ENCODE measurements around the gene ANXA11. TPM values are rescaled to one million over a fixed set of nuclear protein-coding genes. Genes with fewer than 3 reads are reported as not detected.

The ANXA11 gene
- total RNA-seq, 2 donors from 2014 or later, result 104 to 134 TPM

GRCh38 chr10:80150172-80150571 lies 55.2 kb downstream of the ANXA11 start:
- H3K27me3 Mint-ChIP-seq (ENCODE audit: insufficient read depth), result no peaks in the 10 kb centered on the region
- no peak overlapping the region for H3K27ac Mint-ChIP-seq
- H3K9ac ChIP-seq (ENCODE audit: extremely low read depth, low read length, poor library complexity, severe bottlenecking), result no peak overlapping the region
- peaks cover 50% of the 10 kb centered on the region for H3K36me3 ChIP-seq (ENCODE audit: control insufficient read depth, insufficient read depth, low read length)
- no peak for DNase-seq
- H3K9me3 Mint-ChIP-seq, result no peaks in the 10 kb centered on the region
- H3K27me3 ChIP-seq (ENCODE audit: control insufficient read depth, insufficient read depth, low read length, poor library complexity, severe bottlenecking), result no peaks in the 10 kb centered on the region
- H3K27ac ChIP-seq (ENCODE audit: low read depth, low read length), result no peak overlapping the region
- H3K9me3 ChIP-seq (ENCODE audit: control insufficient read depth, low read length), result no peaks in the 10 kb centered on the region
- no peaks in the 10 kb centered on the region for H3K4me1 Mint-ChIP-seq
- H3K4me3 Mint-ChIP-seq, result no peak overlapping the region
- TF ChIP-seq CTCF (conservative IDR thresholded peaks at IDR 0.05), result no peak
- WGBS, 2 experiments (ENCODE audit: insufficient coverage in 1 of 2, insufficient read length in 1 of 2), result 48 to 100% methylated on average over 1 to 2 of the region's 2 CpGs
- no peaks in the 10 kb centered on the region for H3K4me1 ChIP-seq (ENCODE audit: control insufficient read depth, insufficient read depth, low read length)
- H3K36me3 Mint-ChIP-seq (ENCODE audit: low read depth), result peaks cover 22% of the 10 kb centered on the region
- no peak overlapping the region for H3K4me3 ChIP-seq (ENCODE audit: low read length)

GRCh38 chr10:80149123-80149522 lies 56.2 kb downstream of the ANXA11 start:
- 93 to 100% methylated on average over 2 of the region's 2 CpGs for WGBS, 2 experiments (ENCODE audit: insufficient coverage in 1 of 2, insufficient read length in 1 of 2)
- no peaks in the 10 kb centered on the region for H3K4me1 Mint-ChIP-seq
- H3K4me3 ChIP-seq (ENCODE audit: low read length), result no peak overlapping the region
- H3K27me3 ChIP-seq (ENCODE audit: control insufficient read depth, insufficient read depth, low read length, poor library complexity, severe bottlenecking), result no peaks in the 10 kb centered on the region
- H3K27me3 Mint-ChIP-seq (ENCODE audit: insufficient read depth), result peaks cover 6% of the 10 kb centered on the region
- no peak overlapping the region for H3K27ac Mint-ChIP-seq
- H3K36me3 Mint-ChIP-seq (ENCODE audit: low read depth), result peaks cover 13% of the 10 kb centered on the region
- H3K27ac ChIP-seq (ENCODE audit: low read depth, low read length), result no peak overlapping the region
- H3K4me1 ChIP-seq (ENCODE audit: control insufficient read depth, insufficient read depth, low read length), result no peaks in the 10 kb centered on the region
- H3K36me3 ChIP-seq (ENCODE audit: control insufficient read depth, insufficient read depth, low read length), result peaks cover 42% of the 10 kb centered on the region
- no peaks in the 10 kb centered on the region for H3K9me3 ChIP-seq (ENCODE audit: control insufficient read depth, low read length)
- no peak for DNase-seq
- no peak overlapping the region for H3K9ac ChIP-seq (ENCODE audit: extremely low read depth, low read length, poor library complexity, severe bottlenecking)
- TF ChIP-seq CTCF (conservative IDR thresholded peaks at IDR 0.05), result no peak
- no peaks in the 10 kb centered on the region for H3K9me3 Mint-ChIP-seq
- H3K4me3 Mint-ChIP-seq, result no peak overlapping the region

- Histone ChIP-seq H3K27ac (ENCODE audit: low read depth, low read length) (no peak overlapping the region), H3K4me3 (ENCODE audit: low read length) (no peak overlapping the region), H3K9me3 (ENCODE audit: control insufficient read depth, low read length) (no peaks in the 10 kb centered on the region), H3K36me3 (ENCODE audit: control insufficient read depth, insufficient read depth, low read length) (peaks cover 36% of the 10 kb centered on the region), H3K4me1 (ENCODE audit: control insufficient read depth, insufficient read depth, low read length) (no peaks in the 10 kb centered on the region), H3K27me3 (ENCODE audit: control insufficient read depth, insufficient read depth, low read length, poor library complexity, severe bottlenecking) (no peaks in the 10 kb centered on the region), H3K9ac (ENCODE audit: extremely low read depth, low read length, poor library complexity, severe bottlenecking) (no peak overlapping the region)
- H3K4me1 Mint-ChIP-seq, result no peaks in the 10 kb centered on the region
- no peak for DNase-seq
- H3K27me3 Mint-ChIP-seq (ENCODE audit: insufficient read depth), result peaks cover 10% of the 10 kb centered on the region
- H3K9me3 Mint-ChIP-seq, result no peaks in the 10 kb centered on the region
- TF ChIP-seq CTCF (conservative IDR thresholded peaks at IDR 0.05), result peak; percentile 17
- peaks cover 11% of the 10 kb centered on the region for H3K36me3 Mint-ChIP-seq (ENCODE audit: low read depth)
- 72 to 85% methylated on average over 2 to 5 of the region's 5 CpGs for WGBS, 2 experiments (ENCODE audit: insufficient coverage in 1 of 2, insufficient read length in 1 of 2)
- H3K27ac Mint-ChIP-seq, result no peak overlapping the region
- no peak overlapping the region for H3K4me3 Mint-ChIP-seq
These were observed 57.1 kb downstream of the ANXA11 start for GRCh38 chr10:80148166-80148805.

Data from endodermal cell (in vitro differentiated cells).